Endodermal cell (in vitro differentiated cells): Measurements from ENCODE around the gene SNX19. TPM values are rescaled to one million over a fixed set of nuclear protein-coding genes. Genes with fewer than 3 reads are reported as not detected.

Experiments used
- DNase-seq: peaks from one replicate; pipeline ENCODE4 v3.0.0-alpha.2; 2017
- H3K27ac ChIP-seq: 2 replicates; pipeline ENCODE4 v1.5.1; 2013; ENCODE audit warnings: mild to moderate bottlenecking, low read depth, low read length, moderate library complexity
- H3K27me3 ChIP-seq: 2 replicates; pipeline ENCODE4 v1.6.1; 2013; ENCODE audit warnings: mild to moderate bottlenecking, low read length, moderate library complexity; ENCODE audit not compliant: insufficient read depth, control insufficient read depth, poor library complexity, severe bottlenecking
- H3K36me3 ChIP-seq: 2 replicates; pipeline ENCODE4 v1.7.0; 2013; ENCODE audit warnings: mild to moderate bottlenecking, low read length, moderate library complexity; ENCODE audit not compliant: control insufficient read depth, insufficient read depth
- H3K4me1 ChIP-seq: one replicate; pipeline ENCODE4 v1.7.0; 2013; ENCODE audit warnings: low read length; ENCODE audit not compliant: control insufficient read depth, insufficient read depth
- H3K4me3 ChIP-seq: 2 replicates; pipeline ENCODE4 v1.5.1; 2013; ENCODE audit warnings: mild to moderate bottlenecking, low read length, moderate library complexity
- H3K9ac ChIP-seq: 2 replicates; pipeline ENCODE4 v1.6.1; 2013; ENCODE audit warnings: mild to moderate bottlenecking, low read length, moderate library complexity; ENCODE audit not compliant: poor library complexity, severe bottlenecking; ENCODE audit errors: extremely low read depth
- H3K9me3 ChIP-seq: 2 replicates; pipeline ENCODE4 v1.6.1; 2013; ENCODE audit warnings: mild to moderate bottlenecking, low read length, moderate library complexity; ENCODE audit not compliant: control insufficient read depth
- H3K27ac Mint-ChIP-seq: 2 replicates; pipeline ENCODE4 v1.8.0; 2020; ENCODE audit warnings: mixed read lengths
- H3K27me3 Mint-ChIP-seq: 2 replicates; pipeline ENCODE4 v1.8.0; 2021; ENCODE audit warnings: mild to moderate bottlenecking, mixed read lengths; ENCODE audit not compliant: insufficient read depth
- H3K36me3 Mint-ChIP-seq: 2 replicates; pipeline ENCODE4 v1.8.0; 2020; ENCODE audit warnings: low read depth, mixed read lengths
- H3K4me1 Mint-ChIP-seq: 2 replicates; pipeline ENCODE4 v1.8.0; 2020; ENCODE audit warnings: mixed read lengths
- H3K4me3 Mint-ChIP-seq: 2 replicates; pipeline ENCODE4 v1.8.0; 2020; ENCODE audit warnings: mild to moderate bottlenecking, moderate library complexity, mixed read lengths
- H3K9me3 Mint-ChIP-seq: 2 replicates; pipeline ENCODE4 v1.8.0; 2020; ENCODE audit warnings: mild to moderate bottlenecking, mixed read lengths
- WGBS, 2 experiments: methylation state at CpG; one replicate each; pipeline versions ENCODE4 v1.1.5 to v1.1.7; 2013; ENCODE audit warnings: missing lambda C conversion rate in 2 of 2, mixed read lengths in 1 of 2; ENCODE audit not compliant: insufficient coverage in 1 of 2, insufficient read length in 1 of 2; 5-methylcytosine and 5-hydroxymethylcytosine counted together
- total RNA-seq, 2 donors: library from RNA; stranded (reverse); fragmentation: NEBNext Ultra II Directional in 1 of 2; extraction: Animal tissue kit (Norgen Biotek cat#: 25700) in 1 of 2; gene quantifications; 2 replicates in 1 of 2; 3 replicates in 1 of 2; pipeline ENCODE4 v1.2.1, GENCODE V29; 2021
- TF ChIP-seq, protein P1 (sequence below): fragments of 200-600 bp; sonication (generic); conservative IDR thresholded peaks from 2 replicates; pipeline ENCODE4 v1.5.0; 2021; ENCODE audit warnings: antibody characterized with exemption, mild to moderate bottlenecking

The SNX19 gene
- total RNA-seq, 2 donors from 2014 or later: 32.3 to 37.5 TPM

DNA sequence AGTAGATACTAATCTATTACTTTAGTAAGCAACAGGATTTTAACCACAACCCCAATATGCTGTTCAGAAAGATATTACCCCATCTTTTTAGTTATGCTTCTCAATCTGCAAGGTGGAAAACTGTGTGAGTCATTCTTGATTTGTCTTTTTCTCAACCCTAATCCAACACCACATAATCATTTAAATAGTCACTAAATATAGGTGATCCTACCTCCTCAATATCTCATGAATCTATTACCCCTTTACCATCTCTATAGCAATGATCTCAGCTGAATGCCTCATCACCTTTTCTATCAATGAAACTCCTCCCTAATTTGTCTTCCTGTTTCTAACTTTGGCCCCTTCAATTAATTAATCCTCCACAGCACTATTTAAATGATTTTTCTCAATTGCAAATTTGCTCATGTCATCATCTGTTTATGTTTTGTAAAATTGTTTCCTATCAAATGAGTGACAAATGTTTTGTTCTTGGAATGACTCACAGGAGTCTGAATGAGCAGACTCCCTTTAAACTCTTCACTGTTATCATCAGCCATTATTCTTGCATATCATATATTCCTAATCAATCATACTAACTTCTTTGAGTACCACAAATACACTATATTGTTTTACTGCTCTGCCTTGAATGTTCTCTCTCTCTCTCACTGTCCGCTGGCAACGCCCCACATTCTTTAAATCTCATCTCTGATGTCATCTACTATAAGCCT lies 26.1 kb downstream of the SNX19 start:
- TF ChIP-seq, protein P1, sequence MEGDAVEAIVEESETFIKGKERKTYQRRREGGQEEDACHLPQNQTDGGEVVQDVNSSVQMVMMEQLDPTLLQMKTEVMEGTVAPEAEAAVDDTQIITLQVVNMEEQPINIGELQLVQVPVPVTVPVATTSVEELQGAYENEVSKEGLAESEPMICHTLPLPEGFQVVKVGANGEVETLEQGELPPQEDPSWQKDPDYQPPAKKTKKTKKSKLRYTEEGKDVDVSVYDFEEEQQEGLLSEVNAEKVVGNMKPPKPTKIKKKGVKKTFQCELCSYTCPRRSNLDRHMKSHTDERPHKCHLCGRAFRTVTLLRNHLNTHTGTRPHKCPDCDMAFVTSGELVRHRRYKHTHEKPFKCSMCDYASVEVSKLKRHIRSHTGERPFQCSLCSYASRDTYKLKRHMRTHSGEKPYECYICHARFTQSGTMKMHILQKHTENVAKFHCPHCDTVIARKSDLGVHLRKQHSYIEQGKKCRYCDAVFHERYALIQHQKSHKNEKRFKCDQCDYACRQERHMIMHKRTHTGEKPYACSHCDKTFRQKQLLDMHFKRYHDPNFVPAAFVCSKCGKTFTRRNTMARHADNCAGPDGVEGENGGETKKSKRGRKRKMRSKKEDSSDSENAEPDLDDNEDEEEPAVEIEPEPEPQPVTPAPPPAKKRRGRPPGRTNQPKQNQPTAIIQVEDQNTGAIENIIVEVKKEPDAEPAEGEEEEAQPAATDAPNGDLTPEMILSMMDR: no peak
- no peaks in the 10 kb centered on the region for H3K27me3 ChIP-seq
- H3K4me3 ChIP-seq: no peak overlapping the region
- no peak overlapping the region for H3K27ac ChIP-seq
- Mint-ChIP-seq H3K9me3 (no peaks in the 10 kb centered on the region), H3K27ac (no peak overlapping the region), H3K4me1 (peaks cover 29% of the 10 kb centered on the region), H3K36me3 (peaks cover 15% of the 10 kb centered on the region), H3K27me3 (no peaks in the 10 kb centered on the region), H3K4me3 (no peak overlapping the region)
- DNase-seq: no peak
- WGBS, 2 experiments: 95 to 100% methylated on average over 1 of the region's 2 CpGs
- peaks cover 17% of the 10 kb centered on the region for H3K4me1 ChIP-seq
- H3K9me3 ChIP-seq: no peaks in the 10 kb centered on the region
- H3K9ac ChIP-seq: no peak overlapping the region
- peaks cover 41% of the 10 kb centered on the region for H3K36me3 ChIP-seq

DNA sequence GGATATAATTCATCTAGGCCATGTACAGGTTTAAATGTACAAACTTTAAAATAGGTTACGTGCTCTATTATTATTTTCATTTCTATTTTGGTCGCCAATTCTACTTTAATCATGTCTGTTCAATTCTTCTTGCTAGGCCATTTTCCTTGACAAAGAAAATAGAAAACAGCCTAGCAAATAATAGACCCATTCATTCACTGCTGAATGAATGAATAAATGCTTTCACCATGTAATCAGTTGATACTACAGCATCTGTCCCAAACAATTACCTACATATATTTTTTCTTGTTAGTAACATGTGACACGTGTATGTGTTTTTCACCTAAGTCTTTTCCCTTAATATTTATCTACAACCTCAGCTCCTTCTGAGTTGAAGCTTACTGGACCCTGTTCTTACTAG lies 27.5 kb downstream of the SNX19 start:
- H3K27ac ChIP-seq: no peak overlapping the region
- Mint-ChIP-seq H3K9me3 (no peaks in the 10 kb centered on the region), H3K27ac (no peak overlapping the region), H3K27me3 (no peaks in the 10 kb centered on the region), H3K36me3 (peaks cover 16% of the 10 kb centered on the region), H3K4me3 (no peak overlapping the region), H3K4me1 (peaks cover 30% of the 10 kb centered on the region)
- TF ChIP-seq, protein P1: no peak
- H3K9me3 ChIP-seq: no peaks in the 10 kb centered on the region
- peaks cover 29% of the 10 kb centered on the region for H3K36me3 ChIP-seq
- WGBS, 2 experiments: 95 to 96% methylated on average over 3 of the region's 3 CpGs
- H3K27me3 ChIP-seq: no peaks in the 10 kb centered on the region
- no peak for DNase-seq
- no peak overlapping the region for H3K9ac ChIP-seq
- no peak overlapping the region for H3K4me3 ChIP-seq
- H3K4me1 ChIP-seq: peaks cover 13% of the 10 kb centered on the region

DNA sequence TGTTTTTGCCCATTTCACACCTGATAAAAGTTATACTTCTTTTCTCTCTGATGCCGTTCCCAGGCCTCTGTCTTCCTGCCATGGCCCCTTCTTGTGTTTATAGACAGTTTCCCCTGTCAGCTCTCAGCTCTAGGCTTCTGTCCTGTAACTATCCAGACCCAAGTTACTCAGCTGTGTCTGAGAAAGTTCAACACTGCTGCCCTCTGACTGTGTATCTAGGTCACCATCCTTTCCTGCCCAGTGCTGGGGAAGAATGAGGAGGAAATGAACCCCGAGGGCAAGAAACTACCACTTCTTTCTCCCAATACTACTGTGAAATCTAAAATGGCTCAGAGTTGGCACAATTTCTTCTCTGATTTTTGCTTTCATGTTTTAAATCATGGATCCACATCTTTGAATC lies 29.6 kb downstream of the SNX19 start:
- peaks cover 29% of the 10 kb centered on the region for H3K36me3 Mint-ChIP-seq
- Histone ChIP-seq H3K4me3 (no peak overlapping the region), H3K4me1 (peaks cover 8% of the 10 kb centered on the region), H3K27me3 (no peaks in the 10 kb centered on the region), H3K36me3 (peaks cover 43% of the 10 kb centered on the region), H3K9me3 (no peaks in the 10 kb centered on the region), H3K27ac (no peak overlapping the region), H3K9ac (no peak overlapping the region)
- H3K27me3 Mint-ChIP-seq: no peaks in the 10 kb centered on the region
- no peak for DNase-seq
- H3K4me3 Mint-ChIP-seq: no peak overlapping the region
- no peak overlapping the region for H3K27ac Mint-ChIP-seq
- TF ChIP-seq, protein P1: no peak
- peaks cover 20% of the 10 kb centered on the region for H3K4me1 Mint-ChIP-seq
- 94 to 96% methylated on average over 2 of the region's 2 CpGs for WGBS, 2 experiments
- H3K9me3 Mint-ChIP-seq: no peaks in the 10 kb centered on the region
